Duodenal mucosa (tissue), 2 donors: ENCODE measurements around the gene PPP1R14C.

ENCODE experiments used
- H3K27ac ChIP-seq: one replicate; pipeline ENCODE4 v1.7.0; 2013; ENCODE audit warnings: low read depth, low read length
- H3K27me3 ChIP-seq, 2 donors: one replicate each; pipeline ENCODE4 v1.7.0; 2013; ENCODE audit warnings: low read length in 2 of 2, control low read depth in 1 of 2; ENCODE audit not compliant: insufficient read depth in 2 of 2, control insufficient read depth in 1 of 2
- H3K36me3 ChIP-seq, 2 donors: one replicate each; pipeline ENCODE4 v1.7.0; 2013; ENCODE audit warnings: low read length in 2 of 2, control low read depth in 1 of 2; ENCODE audit not compliant: insufficient read depth in 2 of 2, control insufficient read depth in 1 of 2
- H3K4me1 ChIP-seq, 2 donors: one replicate each; pipeline ENCODE4 v1.7.0; 2013; ENCODE audit warnings: low read length in 2 of 2, control low read depth in 1 of 2; ENCODE audit not compliant: insufficient read depth in 2 of 2, control insufficient read depth in 1 of 2
- H3K4me3 ChIP-seq, 2 donors: one replicate each; pipeline ENCODE4 v1.7.0; 2013; ENCODE audit warnings: low read length in 2 of 2, low read depth in 1 of 2
- H3K9ac ChIP-seq, 2 donors: one replicate each; pipeline ENCODE4 v1.7.0; 2013; ENCODE audit warnings: low read length in 2 of 2, low read depth in 1 of 2
- H3K9me3 ChIP-seq, 2 donors: one replicate each; pipeline ENCODE4 v1.7.0; 2013; ENCODE audit warnings: low read length in 2 of 2, control low read depth in 1 of 2; ENCODE audit not compliant: control insufficient read depth in 1 of 2

Gene PPP1R14C

GRCh38 chr6:150146436-150146835, 3.6 kb downstream of the PPP1R14C start:
- H3K27ac ChIP-seq, result no peak overlapping the region
- H3K36me3 ChIP-seq, result no peaks in the 10 kb centered on the region
- H3K9me3 ChIP-seq, result no peaks in the 10 kb centered on the region
- H3K27me3 ChIP-seq, result peaks cover 26 to 35% of the 10 kb centered on the region in 2 donors
- no peak overlapping the region for H3K9ac ChIP-seq
- H3K4me1 ChIP-seq, result peaks cover 12 to 30% of the 10 kb centered on the region in 2 donors
- no peak overlapping the region for H3K4me3 ChIP-seq

- Histone ChIP-seq H3K36me3 (no peaks in the 10 kb centered on the region), H3K4me1 (peaks cover 13 to 44% of the 10 kb centered on the region in 2 donors), H3K9me3 (no peaks in the 10 kb centered on the region), H3K27ac (no peak overlapping the region), H3K4me3 (no peak overlapping the region), H3K9ac (no peak overlapping the region), H3K27me3 (peaks cover 15 to 19% of the 10 kb centered on the region in 2 donors)
Observed at GRCh38 chr6:150149146-150149545, 6.3 kb downstream of the PPP1R14C start.

GRCh38 chr6:150150458-150150820, 7.6 kb downstream of the PPP1R14C start:
- Histone ChIP-seq H3K27me3 (peaks cover 6 to 14% of the 10 kb centered on the region in 2 donors), H3K36me3 (no peaks in the 10 kb centered on the region), H3K9me3 (no peaks in the 10 kb centered on the region), H3K9ac (no peak overlapping the region), H3K4me1 (peaks cover 13 to 45% of the 10 kb centered on the region in 2 donors), H3K4me3 (no peak overlapping the region), H3K27ac (no peak overlapping the region)

GRCh38 chr6:150150821-150151646, 8.2 kb downstream of the PPP1R14C start:
- Histone ChIP-seq H3K27ac (no peak overlapping the region), H3K4me3 (no peak overlapping the region), H3K36me3 (no peaks in the 10 kb centered on the region), H3K9ac (no peak overlapping the region), H3K27me3 (peaks cover 5 to 8% of the 10 kb centered on the region in 2 donors), H3K4me1 (peaks cover 13 to 43% of the 10 kb centered on the region in 2 donors), H3K9me3 (no peaks in the 10 kb centered on the region)

- Histone ChIP-seq H3K27ac (no peak overlapping the region), H3K27me3 (peaks cover 5 to 6% of the 10 kb centered on the region in 2 donors)
Observed at GRCh38 chr6:150152891-150153876, 10.3 kb downstream of the PPP1R14C start.

DNA sequence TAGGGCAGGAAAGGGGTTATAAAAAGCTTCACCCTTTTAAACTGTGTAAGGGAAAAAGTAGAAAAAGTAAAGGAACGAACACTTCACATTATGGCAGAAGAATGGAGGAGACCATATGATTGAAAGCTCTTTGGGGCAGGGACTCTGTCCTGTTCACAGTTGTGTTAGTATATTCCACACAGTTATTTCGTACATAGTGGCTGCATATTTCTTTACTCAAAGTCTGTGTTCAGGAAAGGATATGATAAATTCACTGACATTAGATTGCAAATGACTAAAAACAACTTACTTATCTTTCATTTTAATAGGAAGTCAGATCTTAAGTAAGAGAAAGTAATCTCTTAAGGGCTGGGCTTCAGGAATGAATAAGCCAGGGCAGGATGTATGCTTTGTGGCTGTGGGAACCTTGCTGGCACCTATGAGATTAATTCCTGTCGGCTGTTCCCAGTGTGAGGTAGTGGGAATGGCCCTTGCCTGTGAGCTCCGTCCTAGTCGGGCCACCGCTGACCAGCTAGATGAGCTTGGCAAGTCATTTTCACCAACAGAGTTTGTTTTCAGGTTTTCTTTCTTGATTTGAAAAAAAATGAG, 11.2 kb downstream of the PPP1R14C start:
- Histone ChIP-seq H3K4me1 (peaks cover 13 to 43% of the 10 kb centered on the region in 2 donors), H3K27ac (no peak overlapping the region), H3K9ac (no peak overlapping the region), H3K27me3 (peaks cover 5% of the 10 kb centered on the region in 2 donors), H3K4me3 (no peak overlapping the region), H3K36me3 (no peaks in the 10 kb centered on the region), H3K9me3 (no peaks in the 10 kb centered on the region)

More at GRCh38 chr6:150152891-150153876, 10.3 kb downstream of the PPP1R14C start:
- Histone ChIP-seq H3K4me3 (no peak overlapping the region), H3K36me3 (no peaks in the 10 kb centered on the region), H3K9me3 (no peaks in the 10 kb centered on the region), H3K4me1 (peaks cover 13 to 43% of the 10 kb centered on the region in 2 donors), H3K9ac (no peak overlapping the region)

DNA sequence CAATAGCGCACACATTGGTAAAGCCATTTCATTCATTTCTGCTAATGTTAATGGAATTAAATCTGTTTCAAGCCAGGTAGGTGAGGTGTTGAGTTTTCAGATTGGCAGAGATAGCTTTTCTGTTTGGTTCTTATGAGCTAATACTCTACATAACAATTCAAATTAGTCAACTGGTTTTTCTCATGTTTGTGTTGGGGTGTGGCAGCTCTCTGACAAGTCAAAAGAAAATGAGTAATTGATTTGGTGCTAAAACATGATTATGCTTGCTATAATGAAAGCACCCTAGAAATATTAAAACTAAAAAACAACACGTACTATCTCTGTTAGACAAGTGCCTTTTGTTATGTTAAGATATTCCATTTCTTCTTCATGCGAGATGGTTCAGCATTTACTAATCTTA, 13.6 kb downstream of the PPP1R14C start:
- no peak overlapping the region for H3K4me3 ChIP-seq
- H3K36me3 ChIP-seq, result no peaks in the 10 kb centered on the region
- peaks cover 10 to 24% of the 10 kb centered on the region in 2 donors for H3K4me1 ChIP-seq
- H3K27ac ChIP-seq, result no peak overlapping the region
- no peak overlapping the region for H3K9ac ChIP-seq
- H3K27me3 ChIP-seq, result no peaks in the 10 kb centered on the region
- H3K9me3 ChIP-seq, result no peaks in the 10 kb centered on the region

DNA sequence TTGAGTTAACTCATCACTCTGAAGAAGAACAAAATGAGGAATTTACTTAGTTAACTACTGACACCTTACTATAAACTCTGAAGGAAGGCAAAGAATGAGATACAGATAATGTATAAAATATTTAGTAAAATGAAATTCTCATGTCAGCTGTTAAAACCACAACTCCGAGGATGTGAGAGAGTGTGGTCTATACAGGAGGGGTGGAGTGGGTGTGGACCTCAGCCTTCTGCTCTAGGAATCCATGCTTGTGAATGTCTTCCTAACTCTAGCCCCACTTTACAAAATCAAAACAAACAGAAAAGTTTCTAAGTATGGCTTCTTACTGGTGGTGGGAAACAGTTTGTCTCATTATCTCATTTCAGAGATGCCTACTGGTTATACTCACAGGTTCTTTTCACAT, 14.2 kb downstream of the PPP1R14C start:
- Histone ChIP-seq H3K27ac (no peak overlapping the region), H3K9me3 (no peaks in the 10 kb centered on the region), H3K9ac (no peak overlapping the region), H3K4me1 (peaks cover 9 to 22% of the 10 kb centered on the region in 2 donors), H3K27me3 (no peaks in the 10 kb centered on the region), H3K36me3 (no peaks in the 10 kb centered on the region), H3K4me3 (no peak overlapping the region)

DNA sequence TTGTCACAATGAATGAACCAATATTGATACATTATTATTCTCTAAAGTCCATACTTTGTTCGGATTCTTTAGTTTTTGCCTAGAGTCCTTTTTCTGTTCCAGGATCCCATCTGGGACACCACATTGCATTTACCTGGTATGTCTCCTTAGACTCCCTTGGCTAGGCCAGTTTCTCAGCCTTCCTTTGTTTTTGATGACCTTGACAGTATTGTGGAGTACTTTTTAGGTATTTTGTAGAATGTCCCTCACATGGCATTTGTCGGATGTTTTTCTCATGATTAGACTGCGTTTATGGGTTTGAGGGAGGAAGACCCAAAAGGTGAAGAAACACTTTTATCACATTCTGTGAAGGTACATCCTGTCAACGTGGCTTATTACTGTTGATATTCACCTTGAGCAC, 16.9 kb downstream of the PPP1R14C start:
- Histone ChIP-seq H3K9ac (no peak overlapping the region), H3K4me1 (no peaks in the 10 kb centered on the region)

More for the DNA sequence above, 16.9 kb downstream of the PPP1R14C start:
- H3K9me3 ChIP-seq, result no peaks in the 10 kb centered on the region
- no peak overlapping the region for H3K4me3 ChIP-seq
- no peak overlapping the region for H3K27ac ChIP-seq
- no peaks in the 10 kb centered on the region for H3K36me3 ChIP-seq
- no peaks in the 10 kb centered on the region for H3K27me3 ChIP-seq
